HG03571 (cell line): Measurements from ENCODE around the gene SNAP23.

Source experiments
- ATAC-seq: cut with Tn5 transposase; IDR thresholded peaks from one replicate; pipeline ENCODE4 v1.9.1; 2021; ENCODE audit not compliant: unreplicated experiment

Gene SNAP23

GRCh38 chr15:42494998-42495360, 455 bp upstream of the SNAP23 start:
- ATAC-seq, result no peak

GRCh38 chr15:42498212-42499068, 3.0 kb downstream of the SNAP23 start:
- ATAC-seq, result no peak

DNA sequence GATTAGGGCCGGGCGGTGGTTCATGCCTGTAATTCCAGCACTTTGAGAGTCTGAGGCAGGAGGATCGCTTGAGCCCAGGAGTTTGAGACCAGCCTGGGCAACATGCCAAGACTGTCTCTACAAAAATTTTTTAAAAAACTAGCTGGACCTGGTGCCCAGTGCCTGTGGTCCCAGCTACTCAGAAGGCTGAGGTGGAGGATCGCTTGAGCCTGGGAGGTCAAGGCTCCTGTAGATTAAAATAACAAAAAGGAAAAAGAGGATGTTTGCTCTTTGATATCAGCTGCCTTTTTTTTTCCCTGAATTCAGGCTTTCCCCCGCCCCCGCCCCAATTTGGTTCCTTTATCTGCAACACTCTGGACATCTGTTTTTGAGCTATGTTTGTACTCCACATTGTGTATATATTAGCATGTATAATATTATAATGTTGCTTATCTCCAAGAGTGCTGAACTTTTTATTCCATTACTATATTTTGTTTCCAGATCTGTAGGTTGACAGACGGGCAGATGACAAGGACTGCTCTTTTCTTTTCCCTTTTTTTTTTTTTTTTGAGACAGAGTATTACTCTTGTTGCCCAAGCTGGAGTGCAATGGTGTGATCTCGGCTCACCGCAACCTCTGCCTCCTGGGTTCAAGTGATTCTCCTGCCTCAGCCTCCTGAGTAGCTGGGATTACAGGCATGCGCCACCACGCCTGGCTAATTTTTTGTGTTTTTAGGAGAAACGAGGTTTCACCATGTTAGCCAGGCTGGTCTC, 4.6 kb downstream of the SNAP23 start:
- ATAC-seq, result no peak

- no peak for ATAC-seq
Measured at GRCh38 chr15:42502477-42502876, 7.0 kb downstream of the SNAP23 start.

GRCh38 chr15:42503825-42504224, 8.4 kb downstream of the SNAP23 start:
- ATAC-seq, result no peak

DNA sequence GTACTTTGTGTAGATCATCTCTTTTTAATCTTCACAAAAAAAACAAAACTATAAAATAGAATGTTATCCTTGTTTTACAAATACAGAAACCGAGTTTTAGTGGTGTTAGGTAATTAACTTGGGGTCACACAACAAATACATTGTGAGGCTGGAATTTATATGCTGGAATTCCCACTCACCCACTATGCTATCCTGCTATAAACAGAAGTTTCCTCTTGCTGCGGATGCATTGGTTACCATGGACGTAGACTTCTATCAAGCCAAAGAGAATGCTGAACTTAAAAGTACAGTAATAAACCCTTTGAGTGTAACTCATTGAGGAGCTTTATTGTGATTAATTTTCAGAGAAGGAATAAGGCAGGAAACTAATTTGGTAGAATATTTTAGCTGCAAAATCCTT, 9.2 kb downstream of the SNAP23 start:
- no peak for ATAC-seq

GRCh38 chr15:42507514-42507913, 12.1 kb downstream of the SNAP23 start:
- ATAC-seq, result no peak

GRCh38 chr15:42508263-42508690, 12.8 kb downstream of the SNAP23 start:
- ATAC-seq, result no peak

DNA sequence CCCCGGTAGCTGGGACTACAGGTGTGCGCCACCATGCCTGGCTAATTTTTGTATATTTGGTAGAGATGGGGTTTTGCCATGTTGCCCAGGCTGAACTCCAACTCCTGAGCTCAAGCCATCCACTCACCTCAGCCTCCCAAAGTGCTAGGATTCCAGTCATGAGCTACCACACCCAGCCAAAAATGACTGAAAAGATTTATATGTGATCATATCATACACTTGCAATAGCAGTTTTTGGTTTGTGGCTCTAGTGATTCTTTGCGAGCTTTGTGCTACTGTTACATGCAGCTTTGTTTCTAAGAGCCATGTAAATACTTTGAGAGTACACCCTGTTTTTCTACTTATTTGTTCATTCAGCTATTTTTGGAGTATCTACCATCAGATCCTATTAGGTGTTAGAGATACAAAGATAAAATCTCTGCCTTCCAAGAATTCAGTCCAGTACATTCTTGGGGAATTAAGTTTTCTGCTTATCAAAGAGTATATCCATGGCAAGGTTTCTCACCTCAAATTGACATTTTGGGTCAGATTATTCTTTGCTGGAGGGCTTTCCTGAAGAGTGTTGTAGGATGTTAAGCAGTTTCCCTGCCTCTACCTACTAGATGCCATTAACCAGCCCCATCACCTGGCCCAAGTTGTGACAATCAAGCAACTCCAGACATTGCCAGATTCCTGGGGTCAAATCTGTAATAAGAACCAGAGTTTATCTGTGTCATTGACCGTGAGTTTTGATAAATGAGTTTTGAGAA, 15.0 kb downstream of the SNAP23 start:
- no peak for ATAC-seq

DNA sequence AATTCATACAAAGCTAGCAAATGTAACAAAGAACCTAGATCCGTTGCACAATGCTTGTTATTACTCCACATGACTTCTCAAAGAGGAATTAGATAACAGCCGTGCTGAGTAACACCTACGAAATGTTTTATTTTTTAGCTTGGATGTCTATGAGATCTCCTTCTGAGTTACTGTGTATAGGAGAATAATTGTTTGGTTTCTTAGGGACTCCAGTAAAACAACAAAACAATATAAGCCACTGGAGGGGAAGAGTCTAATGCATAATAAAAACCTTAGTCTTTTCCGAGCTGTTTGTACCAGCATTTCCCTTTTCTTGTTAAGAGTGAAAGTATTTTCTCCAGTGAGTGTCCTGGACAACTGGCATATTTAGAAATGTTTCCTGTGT, 15.6 kb downstream of the SNAP23 start:
- no peak for ATAC-seq

- ATAC-seq, result no peak
Measured at GRCh38 chr15:42523331-42523730, 27.9 kb downstream of the SNAP23 start.

DNA sequence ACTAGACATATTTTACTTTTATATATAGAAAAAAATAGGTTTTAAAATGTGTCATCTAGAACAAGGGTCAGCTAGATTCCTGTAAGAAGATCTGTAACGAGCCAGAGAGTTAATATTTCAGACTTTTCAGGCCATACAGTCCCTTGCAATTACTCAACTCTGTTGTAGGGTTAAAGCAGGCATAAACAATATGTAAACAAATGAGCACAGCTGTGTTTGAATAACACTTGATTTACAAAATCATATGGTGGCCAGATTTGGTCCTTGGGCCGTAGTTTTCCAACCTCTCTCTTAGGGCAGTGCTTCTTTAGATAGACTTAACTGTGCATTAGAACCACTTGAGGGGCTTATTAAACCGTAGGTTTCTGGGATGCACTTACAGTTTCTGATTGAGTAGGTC, 33.5 kb downstream of the SNAP23 start:
- ATAC-seq, result no peak

DNA sequence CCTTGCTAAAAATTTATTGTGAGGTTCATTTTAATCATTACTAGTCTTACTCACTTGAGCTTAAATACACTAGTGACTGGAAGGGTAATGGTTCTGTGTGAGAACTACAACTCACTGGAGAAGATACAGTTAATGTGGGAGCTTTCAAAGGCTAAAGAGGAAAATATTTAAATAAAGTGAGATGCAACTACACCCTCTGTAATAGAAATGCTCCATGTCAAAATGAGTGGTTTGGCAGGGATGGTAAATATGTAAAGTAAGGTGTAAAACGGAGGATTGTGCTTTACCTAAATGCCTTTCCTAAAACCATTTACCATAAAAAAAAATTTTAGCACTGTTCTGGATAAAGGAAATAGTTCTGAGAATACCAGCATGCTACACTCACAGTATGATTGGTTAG, 37.8 kb downstream of the SNAP23 start:
- no peak for ATAC-seq

- no peak for ATAC-seq
Measured at GRCh38 chr15:42544853-42545629, 49.6 kb downstream of the SNAP23 start.

GRCh38 chr15:42547918-42548248, 52.4 kb downstream of the SNAP23 start:
- ATAC-seq, result peak; percentile 4

DNA sequence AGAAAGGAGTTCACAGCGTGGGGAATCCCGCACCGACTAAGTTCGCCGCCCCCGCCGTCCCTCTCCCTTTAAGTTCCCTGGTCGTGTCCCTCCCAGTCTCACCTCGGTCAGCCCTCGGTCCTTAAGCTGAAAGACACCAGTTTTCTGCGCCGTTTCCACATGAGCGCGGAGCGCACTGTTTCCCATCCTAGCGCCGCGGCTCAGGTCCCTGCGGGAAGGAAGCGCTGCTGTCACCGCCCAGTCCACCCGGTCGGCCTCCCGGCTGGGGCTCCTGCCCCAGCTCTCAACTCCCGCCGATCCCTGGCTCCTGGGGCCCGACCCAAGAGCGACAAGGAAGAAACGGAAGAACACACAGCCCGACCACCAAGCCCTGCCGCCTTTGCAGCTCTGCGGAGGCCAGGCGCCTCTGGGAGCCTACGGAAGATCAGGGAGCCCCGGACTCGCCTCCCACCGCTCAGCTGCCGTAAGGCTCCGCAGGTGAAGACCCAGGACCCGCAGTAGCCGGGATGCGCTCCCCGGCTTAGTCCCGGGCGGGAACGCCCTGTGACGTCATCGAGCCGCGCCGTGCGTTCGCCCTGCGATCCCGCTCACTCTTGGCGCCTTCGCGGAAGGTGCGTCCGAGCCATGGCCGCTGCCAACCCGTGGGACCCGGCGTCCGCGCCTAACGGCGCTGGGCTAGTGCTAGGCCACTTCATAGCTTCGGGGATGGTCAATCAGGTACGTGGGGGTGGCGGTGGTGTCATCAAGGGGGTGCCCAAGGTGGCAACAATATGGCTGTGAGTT, 53.0 kb downstream of the SNAP23 start, which contains the start of the genes HAUS2 and LRRC57:
Gene HAUS2 (plus strand): TSS at position 590 of the 783 bp plus-strand sequence. CDS start 35 bp downstream, at position 625.
Gene LRRC57 (minus strand): TSS at position 545 of the 783 bp plus-strand sequence. CDS start 359 bp downstream, at position 186.
- ATAC-seq, result peak; percentile 74

DNA sequence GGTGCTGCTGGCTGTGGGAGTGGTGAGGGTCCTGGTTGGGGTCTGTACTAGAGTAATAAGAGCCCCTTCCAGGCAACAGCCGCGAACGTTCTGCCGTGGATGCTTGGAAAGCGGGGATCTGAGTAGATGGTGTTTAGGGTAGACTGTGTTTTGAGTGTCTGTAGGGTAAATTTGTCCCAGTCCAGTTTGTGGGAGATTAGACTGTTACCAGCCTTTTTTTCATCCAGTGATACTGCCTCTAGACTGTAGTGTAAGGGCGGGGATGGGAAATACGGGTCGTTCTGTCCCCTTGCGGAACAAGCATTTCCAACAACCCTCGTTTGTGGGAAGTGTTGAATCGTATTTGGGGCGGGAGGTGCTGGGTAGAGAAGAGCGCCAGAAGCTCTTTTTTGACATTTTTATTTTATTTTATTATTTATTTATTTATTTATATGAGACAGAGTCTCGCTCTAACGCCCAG, 53.6 kb downstream of the SNAP23 start:
- ATAC-seq, result no peak

DNA sequence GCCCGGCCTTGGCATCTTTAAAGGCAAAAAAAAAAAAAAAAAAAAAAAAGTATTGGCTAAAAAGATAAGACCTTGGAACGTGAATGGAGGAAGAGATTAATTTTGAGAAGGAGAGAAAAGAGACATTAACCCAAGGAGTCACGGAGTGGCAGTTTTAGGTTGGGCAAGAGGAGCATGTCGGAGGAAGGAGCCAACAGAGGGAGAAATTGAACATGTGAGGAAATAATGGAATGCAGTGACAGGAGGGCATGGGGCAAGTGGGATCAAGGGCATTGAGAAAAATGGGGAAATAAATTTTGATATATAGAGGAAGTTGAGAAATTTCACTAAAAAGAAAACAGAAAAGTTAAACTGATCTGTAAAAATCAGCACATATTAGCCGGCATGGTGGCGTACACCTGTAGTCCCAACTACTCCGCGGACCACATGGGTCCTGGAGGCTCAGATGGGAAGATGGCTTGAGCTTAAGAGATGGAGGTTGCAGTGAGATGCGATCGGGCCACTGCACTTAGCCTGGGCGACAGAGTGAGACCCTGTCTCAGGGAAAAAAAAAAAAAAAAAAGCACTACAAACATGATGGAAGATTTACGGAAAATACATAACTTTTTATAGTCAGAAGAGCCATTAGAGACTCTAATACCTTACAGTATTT, 54.4 kb downstream of the SNAP23 start:
- no peak for ATAC-seq

- ATAC-seq, result no peak
Measured at GRCh38 chr15:42553554-42553953, 58.1 kb downstream of the SNAP23 start.
